DLD1 (cell line): ENCODE results near the gene FCER1G.
"Not testable (repeated sequence)": the region's sequence is repeated elsewhere in the genome, so short reads cannot be mapped to it uniquely, and the experiment has no call there.

Experiments used
- in situ Hi-C: cut with HindIII; loops from 2 replicates; pipeline ENCODE4 v1.10.0; 2017; ENCODE audit warnings: low sequenced_read_pairs

Gene FCER1G

GRCh38 chr1:161226320-161226711 lies 11.2 kb downstream of the FCER1G start:
- in situ Hi-C loops: no loop called here

- in situ Hi-C loops: no loop called here
Measured at GRCh38 chr1:161226759-161227158, 11.7 kb downstream of the FCER1G start.

- in situ Hi-C loops: no loop called here
Measured at GRCh38 chr1:161227196-161227871, 12.2 kb downstream of the FCER1G start.

DNA sequence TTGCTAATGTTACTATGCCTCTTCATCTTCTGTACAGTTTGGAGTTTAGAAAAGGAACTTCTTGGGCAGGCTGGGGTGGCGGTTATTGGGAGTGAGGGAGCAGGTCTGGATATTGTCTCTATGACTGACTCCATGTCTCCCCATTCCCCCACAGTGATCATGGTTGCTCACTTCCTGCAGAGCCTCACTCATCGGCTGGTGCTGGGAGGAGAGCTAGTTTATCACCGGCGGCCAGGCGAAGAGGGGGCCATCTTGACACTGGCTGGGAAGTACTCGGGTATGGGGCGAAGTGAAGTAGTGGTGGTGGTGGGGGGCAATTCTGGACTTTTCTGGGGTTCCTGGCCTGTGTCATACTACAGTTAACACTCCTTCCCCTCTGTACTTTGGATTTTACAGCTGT lies 12.9 kb downstream of the FCER1G start:
- in situ Hi-C loops: no loop called here

- in situ Hi-C loops: no loop called here
Measured at GRCh38 chr1:161229896-161230295, 14.8 kb downstream of the FCER1G start.

DNA sequence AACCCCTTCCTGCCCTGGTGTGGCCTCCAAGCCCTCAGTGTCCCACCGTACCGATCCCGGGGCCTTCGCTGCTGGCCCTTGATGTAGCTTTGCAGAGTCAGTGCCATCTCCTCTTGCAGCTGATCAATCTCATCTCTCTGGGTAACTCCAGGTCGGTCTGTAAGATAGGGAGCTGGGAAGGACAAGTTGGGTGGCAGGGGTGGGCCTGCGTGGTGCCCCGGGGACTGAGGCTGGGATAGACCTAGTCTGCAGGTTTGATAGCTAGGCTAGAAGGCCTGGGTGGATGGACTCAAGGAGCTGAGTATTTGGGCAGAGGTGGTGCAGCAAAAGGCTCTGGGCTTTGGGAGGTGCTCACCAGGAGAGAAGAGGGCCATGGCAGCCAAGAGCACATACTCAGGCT lies 15.7 kb downstream of the FCER1G start:
- in situ Hi-C loops: no loop called here

DNA sequence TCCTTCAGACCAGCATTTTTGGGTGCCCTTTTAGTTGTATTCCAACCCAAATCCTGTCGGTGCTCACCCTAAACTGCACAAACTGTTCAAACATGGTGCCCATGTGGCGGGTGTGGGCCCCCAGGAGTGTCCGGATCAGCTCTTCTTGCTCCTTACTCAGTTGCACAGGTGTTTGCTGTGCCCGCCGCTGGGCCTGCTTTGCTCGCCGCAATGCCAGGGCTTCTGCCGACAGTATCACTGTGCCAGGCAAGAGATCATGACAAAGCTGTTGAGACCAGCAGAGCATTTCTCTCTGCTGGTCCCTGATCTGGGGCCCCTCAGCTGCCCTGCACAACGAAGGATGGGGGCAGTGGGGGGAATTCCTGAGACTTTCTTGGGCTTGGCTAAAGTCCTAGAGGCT lies 18.0 kb downstream of the FCER1G start:
- in situ Hi-C loops: no loop called here

DNA sequence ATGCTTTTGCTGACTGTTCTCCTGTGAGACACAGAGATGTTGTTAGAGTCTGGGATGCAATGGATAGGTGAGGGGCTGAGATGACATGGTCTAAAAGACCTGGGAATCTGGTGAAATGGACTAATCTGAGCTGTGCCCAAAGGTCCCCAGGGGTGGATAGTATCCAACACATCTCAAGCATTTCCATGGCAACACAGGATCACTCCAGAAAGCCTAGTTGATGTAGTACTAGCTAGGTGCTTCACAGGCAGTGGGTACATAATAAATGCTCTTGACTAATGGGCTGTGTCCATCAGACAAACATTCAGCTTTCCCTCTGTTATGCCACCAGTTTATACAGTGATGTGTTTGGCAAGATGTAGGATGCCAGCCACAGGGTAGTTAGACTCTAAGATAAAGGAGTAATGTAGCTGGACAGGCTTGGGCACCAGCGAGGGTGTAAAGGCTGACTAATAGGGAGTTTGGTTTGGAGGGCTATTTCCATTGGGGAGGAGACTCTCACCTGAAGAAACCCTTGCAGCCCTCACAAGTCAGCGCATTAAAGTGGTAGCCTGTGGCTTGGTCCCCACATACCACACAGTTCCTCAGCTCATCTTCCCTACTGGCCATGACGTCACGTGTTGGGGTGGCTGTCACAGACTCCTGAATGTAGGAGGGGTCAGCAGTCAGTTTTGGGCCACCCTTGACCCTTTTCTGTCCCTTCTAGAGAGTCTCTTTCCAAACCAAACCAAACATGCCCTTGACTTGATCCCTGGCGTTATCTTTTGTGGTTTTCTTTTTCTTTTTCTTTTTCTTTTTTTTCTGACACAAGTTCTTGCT lies 21.1 kb downstream of the FCER1G start:
- in situ Hi-C loops: no loop called here

DNA sequence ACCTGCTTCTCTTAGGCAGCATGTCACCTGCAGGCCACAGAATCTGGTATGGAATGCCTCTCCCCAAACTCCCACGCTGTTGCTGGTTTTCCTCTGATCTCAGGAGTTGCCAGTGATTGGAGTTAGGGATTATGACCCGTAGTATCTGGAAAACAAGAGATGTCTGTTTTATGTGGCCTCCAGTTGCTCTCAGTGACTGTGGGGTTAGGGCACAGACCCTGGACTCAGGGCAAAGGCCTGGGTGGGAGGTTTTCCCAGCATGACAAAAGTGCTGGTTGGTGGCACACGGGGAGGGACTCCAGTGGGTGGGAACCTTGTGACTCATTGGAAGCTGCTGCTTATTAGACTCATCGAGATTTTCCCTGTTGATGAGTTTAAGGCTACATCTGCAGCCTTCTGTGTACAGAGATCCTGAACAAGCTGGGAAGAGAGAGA lies 23.0 kb downstream of the FCER1G start, which contains the start of gene NR1I3:
TSS of gene NR1I3 (minus strand) at position 165 of the 435 bp plus-strand sequence. CDS start 1,638 bp downstream, outside the sequence.
- in situ Hi-C loops: no loop called here

DNA sequence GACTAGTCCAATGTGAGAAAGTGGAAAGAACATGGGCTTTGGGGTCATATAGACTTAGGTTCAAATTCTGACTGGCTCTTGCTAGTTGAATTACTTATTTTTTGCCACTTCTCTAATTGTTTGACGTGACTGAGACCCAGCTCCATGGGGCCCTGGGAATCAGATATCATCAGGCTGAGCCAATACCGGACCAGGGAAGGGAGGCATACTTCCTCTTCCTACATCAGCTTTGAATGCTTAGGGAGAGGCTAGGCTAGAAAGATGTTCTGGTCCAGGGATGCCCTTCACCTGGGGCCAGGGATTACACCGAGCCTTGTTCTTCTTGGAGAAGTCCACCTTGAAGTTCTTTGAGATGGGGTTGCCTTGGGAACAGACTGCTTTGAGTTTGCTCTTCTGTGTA lies 26.6 kb downstream of the FCER1G start:
- in situ Hi-C loops: no loop called here

GRCh38 chr1:161242313-161242712 lies 27.2 kb downstream of the FCER1G start:
- in situ Hi-C loops: no loop called here

DNA sequence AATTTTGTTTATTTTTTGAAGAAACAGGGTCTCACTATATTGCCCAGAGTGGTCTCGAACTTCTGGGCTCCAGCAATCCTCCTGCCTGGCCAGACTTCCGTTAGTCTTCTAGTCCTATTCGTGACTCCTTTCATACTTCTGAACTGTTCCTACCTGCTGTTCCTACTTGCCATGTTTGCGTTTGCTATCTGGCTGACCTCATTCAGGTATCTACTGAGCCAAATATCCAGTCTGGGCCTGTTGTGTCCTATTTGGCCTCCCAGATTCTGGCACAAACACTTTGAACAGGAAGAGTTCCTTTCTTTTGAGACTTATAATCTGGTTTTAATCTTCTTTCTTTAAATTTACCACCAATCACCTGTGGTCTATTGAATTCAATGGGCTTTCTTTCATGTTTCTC lies 29.8 kb downstream of the FCER1G start:
- in situ Hi-C loops: no loop called here

DNA sequence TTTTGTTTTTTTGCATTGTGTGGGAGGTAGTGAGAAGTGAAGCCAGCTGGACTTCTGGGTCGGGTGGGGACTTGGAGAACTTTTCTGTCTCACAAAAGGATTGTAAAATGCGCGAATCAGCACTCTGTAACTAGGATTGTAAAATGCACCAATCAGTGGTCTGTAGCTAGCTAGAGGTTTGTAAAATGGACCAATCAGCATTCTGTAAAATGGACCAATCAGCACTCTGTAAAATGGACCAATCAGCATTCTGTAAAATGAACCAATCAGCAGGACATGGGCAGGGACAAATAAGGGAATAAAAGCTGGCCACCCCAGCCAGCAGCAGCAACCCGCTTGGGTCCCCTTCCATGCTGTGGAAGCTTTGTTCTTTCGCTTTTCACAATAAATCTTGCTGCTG lies 35.0 kb downstream of the FCER1G start:
- in situ Hi-C loops: not testable (repeated sequence)

GRCh38 chr1:161250829-161251228 lies 35.7 kb downstream of the FCER1G start:
- in situ Hi-C loops: no loop called here

- in situ Hi-C loops: no loop called here
Measured at GRCh38 chr1:161251579-161251978, 36.5 kb downstream of the FCER1G start.

- in situ Hi-C loops: not testable (repeated sequence)
Measured at GRCh38 chr1:161255302-161255701, 40.2 kb downstream of the FCER1G start.

- in situ Hi-C loops: not testable (repeated sequence)
Measured at GRCh38 chr1:161255955-161256520, 40.9 kb downstream of the FCER1G start.

GRCh38 chr1:161257109-161257508 lies 42.0 kb downstream of the FCER1G start:
- in situ Hi-C loops: not testable (repeated sequence)

- in situ Hi-C loops: no loop called here
Measured at GRCh38 chr1:161258439-161259344, 43.6 kb downstream of the FCER1G start, which contains the start of gene PCP4L1. Gene PCP4L1, plus strand, starts transcription at chr1:161258745. Its CDS starts 230 bp downstream, at chr1:161258975.

- in situ Hi-C loops: no loop called here
Measured at GRCh38 chr1:161259345-161259702, 44.2 kb downstream of the FCER1G start.

GRCh38 chr1:161259765-161260164 lies 44.7 kb downstream of the FCER1G start:
- in situ Hi-C loops: no loop called here
